Measurements from ENCODE around the gene ANO1.
A peak's percentile ranks its signal among the peaks of the same experiment; 100 is the strongest.
"Not testable (repeated sequence)": the region's sequence is repeated elsewhere in the genome, so short reads cannot be mapped to it uniquely, and the experiment has no call there.

Gene ANO1

DNA sequence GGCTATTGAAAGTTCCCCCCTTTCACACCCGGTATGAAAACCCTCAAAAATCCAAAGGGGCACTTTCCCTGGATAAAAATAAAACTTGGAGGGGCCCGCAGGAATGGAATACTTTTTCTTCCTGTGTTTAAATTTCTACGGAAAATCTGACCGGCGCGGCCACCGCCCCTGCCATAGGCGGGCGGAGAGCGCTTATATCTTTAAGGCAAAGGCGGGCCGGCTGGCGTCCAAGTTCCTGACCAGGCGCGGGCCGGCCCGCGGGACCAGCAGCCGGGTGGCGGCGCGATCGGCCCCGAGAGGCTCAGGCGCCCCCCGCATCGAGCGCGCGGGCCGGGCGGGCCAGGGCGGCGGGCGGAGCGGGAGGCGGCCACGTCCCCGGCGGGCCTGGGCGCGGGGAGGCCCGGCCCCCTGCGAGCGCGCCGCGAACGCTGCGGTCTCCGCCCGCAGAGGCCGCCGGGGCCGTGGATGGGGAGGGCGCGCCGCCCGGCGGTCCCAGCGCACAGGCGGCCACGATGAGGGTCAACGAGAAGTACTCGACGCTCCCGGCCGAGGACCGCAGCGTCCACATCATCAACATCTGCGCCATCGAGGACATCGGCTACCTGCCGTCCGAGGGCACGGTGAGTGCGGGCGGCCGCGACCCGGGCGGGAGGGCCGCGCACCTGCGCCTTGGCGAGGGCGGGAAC is at the start of gene ANO1:
Gene ANO1 (plus strand): TSS at position 223 of the 686 bp plus-strand sequence. CDS start 290 bp downstream, at position 513.
- peak; percentile 69 for DNase-seq

DNA sequence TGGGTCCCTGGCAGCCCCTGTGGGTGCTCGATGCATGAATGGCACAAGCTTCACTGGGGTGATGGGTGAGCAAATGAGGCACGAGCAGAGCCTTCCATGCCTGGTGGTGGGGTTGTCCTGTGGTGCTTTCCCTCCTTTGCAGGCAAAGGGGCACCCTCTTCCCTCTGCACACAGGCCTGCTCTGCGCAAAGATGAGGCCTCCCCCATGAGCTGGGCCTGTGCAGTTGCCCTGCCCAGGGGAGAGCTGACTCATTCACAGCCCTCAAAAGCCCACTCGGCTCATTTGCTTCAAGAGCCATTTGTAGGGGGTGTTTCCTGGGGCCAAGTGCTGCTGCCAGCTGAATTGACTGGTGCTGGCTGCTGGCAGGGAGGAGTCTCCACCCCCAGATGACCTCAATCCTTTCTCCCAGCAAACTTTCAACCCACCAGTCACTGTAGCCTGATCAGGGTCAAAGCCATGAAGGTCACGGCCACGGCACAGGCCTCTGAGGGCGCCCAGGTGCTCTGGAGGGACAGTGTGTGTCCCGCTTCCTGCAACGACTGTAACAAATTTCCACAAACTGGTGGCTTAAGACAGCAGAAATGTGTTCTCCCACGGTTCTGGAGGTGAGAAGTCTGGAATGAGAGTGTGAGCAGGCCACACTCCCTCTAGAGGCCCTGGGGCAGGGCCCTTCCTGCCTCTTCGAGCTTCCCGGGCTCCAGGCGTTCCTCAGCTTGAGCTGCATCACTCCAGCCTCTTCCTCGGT is 48.8 kb upstream of the ANO1 start:
- peak; percentile 24 for DNase-seq

DNA sequence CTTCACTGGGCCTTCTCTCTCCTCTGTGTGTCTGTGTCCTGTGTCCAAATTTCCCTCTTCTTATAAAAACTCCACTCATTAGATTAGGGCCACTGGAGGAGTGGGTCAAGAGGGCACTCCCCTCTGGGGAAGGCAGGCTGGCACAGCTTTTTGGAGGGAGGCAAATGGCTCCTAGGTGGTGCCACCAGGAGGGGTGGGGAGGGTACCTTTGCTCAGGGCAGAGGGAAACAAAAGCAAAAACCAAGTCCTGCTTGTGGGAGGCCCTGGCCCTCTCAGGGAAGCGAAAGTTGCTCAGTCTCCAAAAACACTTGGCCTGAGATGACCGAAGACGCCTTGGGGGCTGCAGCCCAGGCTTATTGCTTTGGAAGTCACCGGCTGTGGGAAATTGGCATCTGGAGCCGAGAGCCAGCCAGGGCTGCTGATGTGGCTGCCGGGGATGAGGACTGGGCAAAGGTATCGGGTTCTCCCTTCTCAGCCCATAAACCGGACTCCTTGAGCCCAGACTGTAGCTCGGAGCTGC is 48.2 kb upstream of the ANO1 start:
- peak; percentile 56 for DNase-seq

DNA sequence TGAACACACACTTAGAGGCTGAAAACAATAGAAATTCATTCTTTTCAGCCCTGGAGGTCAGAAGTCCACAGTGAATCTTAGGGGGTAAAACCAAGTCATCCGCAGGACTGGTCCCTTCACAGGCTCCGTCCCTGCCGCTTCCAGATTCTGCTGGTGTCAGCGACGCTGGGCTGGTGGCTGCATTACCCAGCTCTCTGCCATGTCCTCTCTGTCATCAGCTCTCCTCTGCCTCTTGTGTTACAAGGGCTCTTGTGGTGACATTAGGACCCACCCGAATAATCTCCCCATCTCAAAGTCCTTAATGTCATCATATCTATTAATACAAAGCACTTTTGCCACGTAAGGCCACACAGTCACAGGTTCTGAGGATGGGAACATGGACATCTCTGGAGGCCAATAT is 47.7 kb upstream of the ANO1 start:
- DNase-seq = no peak

DNA sequence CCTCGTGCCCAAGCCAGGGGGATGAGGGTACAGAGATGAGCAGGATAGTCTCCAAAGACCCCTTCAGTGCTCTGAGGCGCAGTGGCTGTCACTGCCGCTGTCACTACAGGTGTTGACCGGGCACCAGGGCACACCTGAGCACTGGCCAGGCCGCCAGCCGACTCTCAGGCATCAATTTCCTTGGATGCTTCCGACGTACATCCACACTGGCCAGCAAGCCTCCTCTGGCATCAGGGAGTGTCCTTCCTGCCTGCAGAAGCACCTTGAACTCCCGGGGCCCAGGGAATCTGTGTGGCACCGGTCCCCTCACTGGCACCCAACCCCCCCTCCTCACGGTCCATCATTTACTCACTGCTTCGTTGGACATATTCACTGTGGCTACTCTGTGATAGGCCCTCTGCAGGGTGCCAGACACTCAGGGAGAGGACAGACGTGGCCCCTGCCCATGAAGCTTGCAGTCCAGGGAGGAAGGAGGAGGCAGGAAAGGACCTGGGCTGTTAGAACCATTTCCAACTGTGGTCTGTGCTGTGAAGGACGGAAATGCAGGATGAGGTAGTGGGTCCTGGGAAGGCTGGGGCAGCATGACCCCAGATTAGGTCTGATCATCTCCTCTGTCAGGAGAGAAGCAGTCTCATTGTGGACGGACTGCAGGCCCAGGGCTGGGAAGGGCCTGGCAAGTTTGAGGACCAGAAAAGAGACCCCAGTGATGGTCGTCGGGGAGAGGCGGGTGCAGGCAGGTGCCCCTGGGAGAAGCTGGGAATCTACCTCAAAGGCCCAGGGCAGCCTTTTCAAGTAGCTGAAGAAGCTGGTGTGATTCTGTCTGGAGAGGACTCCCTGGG is 46.3 kb upstream of the ANO1 start:
- no peak for DNase-seq

DNA sequence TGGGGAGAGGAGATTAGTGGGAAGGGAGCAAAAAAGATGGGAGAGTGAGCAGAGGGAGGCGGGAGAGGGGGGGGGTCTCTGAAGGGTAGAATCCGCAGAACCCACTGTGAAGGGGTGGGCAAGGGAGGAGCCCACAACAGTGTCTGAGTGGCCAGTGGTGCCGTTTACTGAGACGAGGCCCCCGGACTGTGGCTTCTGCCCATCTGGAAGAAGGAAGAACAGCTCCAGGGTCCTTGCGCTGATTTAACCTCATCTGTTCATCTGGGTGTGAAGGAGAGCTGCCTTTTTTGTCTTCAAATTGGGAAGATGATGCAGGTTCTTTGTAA is 45.7 kb upstream of the ANO1 start:
- no peak for DNase-seq

DNA sequence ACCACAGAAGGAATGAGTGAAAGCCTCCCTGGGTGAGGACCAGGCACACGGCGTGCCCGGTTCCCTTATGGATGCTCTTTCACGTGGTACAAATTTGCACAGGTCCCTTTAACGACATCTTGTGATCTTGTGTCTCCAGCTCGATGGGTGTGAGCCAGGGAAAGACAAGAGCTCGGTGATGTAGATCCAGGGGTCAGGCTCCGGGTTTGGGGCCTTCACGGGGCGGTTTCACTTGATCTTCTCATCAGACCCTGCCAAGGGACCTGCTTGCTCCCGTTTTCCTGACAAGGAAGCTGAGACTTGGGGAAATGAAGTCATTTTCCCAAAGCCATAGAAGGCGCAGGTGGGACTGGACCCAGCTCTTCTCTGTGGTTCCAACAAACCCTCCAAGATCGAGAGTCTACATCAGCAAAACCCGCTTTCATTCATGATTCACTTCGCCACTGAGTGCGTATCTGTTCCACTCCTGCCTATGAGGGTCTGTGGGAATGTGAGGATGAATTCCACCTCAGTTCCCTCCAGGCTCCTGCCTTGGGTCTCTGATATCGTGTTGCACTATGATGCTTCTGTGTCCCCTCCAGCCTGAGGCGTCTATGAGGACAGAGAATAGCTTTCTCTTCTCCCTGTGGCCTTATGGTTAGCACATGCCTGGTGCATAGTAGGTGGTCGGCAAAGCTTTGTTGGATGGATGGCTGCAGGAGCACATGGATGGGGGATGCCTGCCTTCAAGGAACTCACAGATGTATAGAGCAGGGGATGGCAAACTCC is 45.0 kb upstream of the ANO1 start:
- DNase-seq = no peak

DNA sequence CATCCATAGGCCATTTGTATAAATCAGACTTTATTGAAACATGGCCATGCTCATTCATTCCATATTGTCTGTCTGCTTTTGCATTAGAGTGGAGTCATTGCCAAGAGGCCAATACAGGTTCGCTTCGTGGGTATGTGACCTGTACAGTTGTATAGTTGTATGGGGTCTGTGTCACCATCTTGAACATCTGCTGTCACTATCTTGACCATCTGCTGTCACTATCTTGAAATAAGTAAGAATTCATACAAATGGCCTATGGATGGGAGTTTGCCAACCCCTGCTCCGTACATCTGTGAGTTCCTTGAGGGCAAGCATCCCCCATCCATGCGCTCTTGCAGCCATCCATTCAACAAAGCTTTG is 44.4 kb upstream of the ANO1 start:
- no peak for DNase-seq

DNA sequence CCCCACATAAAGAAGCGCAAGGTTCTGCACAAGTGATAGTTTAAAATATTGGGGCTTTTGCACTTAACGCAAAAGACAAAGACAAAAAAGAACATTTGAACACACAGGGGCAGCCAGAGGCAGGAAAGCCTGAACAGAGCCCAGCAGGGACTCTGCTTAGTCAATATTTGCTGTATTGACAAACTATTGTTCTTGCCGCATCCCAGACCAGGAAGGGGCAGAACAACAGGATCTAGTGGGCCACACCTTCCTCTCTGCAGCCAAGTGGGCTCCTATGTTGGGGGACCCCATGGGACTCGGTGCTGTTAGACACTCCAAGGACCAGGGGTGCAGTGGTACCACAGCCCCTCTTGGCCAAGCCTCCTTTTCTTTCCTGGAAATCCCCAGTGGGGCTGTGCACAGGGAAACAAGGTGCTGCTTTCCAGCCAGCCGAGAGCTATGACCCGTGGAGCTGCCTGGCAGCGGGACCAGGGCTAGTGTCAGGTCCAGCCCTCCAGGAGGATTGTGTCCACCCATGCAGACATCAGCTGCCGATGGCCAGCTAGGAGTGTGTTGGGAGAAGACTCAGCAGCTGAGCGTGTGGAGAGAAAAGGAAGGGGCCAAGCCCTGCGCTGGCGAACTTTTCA is 43.3 kb upstream of the ANO1 start:
- no peak for DNase-seq

DNA sequence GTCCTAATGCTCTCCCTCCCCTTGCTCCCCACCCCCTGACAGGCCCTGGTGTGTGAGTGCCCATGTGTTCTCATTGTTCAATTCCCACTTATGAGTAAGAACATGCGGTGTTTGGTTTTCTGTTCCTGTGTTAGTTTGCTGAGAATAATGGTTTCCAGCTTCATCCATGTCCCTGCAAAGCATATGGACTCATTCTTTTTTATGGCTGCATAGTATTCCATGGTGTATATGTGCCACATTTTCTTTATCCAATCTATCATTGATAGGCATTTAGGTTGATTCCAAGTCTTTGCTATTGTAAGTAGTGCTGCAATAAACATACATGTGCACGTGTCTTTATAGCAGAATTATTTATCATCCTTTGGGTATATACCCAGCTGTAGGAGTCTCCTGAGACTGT is 42.5 kb upstream of the ANO1 start:
- DNase-seq = not testable (repeated sequence)

DNA sequence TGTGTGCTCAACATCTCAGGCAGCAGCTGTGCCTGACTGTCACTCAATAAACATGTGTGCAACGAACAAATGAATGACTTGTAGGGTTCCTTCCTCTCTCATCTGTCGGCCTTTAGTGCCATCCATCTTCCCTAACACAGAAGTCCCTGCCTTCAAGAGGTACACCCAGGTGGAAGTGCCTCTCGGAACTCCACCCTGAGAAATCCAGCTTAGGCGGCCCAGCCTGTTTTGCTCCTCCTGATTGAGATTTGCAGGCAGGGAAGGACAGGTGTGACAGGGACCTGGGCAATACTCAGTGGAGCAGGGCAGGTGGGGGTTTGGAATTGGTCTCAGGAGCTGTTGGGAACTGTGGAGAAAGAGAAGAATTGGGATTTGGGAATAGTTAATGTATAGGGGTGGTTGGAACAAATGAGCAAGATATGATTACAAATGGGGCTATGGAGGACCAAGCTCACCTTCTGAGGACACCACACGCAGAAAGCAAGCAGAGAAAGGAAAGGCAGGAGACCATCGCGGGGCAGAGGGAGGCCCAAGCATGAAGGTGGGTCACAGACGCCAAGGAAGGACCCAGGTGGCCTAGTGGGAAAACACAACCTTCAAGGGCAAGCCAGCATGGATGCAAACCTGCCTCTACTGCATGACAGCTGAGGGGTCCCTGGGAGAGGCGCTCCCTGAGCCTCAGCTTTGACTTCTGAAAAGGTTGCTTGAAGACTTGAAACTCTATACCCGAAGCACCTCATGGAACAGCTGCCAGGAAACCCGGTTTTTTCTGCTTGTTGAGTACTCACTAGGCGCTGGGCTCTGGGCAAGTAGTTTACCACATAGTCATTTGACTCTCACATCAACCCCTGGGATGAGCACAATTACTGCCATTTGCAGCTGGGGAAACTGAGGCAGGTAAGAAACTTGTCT is 40.9 kb upstream of the ANO1 start:
- DNase-seq = no peak

DNA sequence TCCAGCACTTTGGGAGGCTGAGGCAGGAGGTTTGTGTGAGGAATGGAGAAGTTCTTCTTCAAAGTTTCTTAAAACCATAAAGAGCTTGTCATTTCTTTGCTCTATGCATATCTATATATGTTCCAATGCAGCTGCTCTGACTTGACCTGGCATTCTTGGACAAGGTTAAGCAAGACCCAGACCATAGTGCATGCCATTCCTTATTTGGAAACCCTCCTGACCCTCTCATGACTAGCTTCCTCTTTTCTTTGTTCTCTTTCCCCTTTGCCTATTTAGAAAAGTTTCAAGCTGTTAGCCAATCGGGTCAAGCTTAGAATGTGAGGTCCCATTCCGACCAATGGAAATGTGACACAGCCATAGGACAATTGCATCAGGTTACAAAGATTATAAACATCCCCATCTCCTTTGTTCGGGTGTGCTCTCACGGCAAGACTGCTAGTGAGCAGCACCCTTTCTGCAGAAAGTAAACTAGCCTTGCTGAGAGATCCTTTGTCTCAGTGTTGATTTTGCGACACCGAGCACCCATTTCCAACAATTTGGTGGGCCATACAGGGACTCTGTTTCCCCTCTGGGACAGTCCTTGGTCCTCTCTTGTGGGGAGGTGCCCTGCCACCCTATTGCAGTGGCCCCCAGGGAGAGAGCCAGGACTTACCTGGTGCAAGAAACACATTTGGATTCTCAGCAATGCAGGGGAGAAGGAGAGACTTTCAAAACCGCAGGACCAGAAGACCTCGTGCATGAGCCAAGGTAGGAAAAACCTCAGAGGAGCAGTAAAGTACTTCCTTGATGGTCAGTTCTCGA is 39.9 kb upstream of the ANO1 start:
- DNase-seq = no peak

DNA sequence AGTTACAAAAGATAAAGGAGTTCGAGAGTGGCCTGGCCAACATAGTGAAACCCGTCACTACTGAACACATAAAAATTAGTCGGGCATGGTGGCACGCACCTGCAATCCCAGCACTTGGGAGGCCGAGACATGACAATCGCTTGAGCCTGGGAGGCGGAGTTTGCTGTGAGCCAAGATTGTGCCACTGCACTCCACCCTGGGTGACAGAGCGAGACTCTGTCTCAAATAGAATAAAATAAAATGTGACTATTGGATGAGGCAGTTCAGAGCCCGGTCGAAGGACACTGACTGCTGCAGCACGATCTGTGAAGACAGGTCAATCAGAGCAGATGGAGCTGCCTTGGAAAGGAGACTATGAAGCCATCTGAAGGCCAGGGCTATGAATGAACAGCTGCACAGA is 37.7 kb upstream of the ANO1 start:
- peak; percentile 30 for DNase-seq

DNA sequence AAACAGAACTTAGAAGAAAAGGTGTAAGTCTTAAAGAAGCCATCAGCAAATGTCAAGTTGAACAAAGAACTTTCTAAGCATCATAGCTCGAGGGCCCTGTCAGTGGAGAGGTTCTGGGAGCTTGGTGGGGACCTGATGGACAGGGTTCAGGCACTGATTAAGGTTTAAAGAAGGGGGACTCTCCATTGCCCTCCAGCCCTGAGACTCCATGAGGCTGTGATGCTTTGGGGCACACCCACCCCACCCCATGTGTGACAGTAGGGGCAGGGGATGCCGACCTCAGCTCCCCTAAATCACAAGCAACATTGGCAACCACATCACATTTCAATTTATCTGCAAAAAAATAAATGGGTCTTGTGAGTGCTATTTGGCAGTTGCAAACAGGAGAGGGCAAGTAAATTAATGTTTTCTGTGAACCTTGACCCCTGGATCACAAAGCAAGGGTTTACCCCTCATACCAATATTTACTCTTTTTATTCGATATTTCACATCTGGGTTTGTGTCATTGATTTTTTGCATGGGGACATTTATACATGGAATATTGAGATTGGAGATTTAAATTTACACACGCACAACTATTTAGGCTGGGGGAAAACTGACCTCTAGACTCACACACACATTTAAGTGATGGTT is 37.1 kb upstream of the ANO1 start:
- no peak for DNase-seq

DNA sequence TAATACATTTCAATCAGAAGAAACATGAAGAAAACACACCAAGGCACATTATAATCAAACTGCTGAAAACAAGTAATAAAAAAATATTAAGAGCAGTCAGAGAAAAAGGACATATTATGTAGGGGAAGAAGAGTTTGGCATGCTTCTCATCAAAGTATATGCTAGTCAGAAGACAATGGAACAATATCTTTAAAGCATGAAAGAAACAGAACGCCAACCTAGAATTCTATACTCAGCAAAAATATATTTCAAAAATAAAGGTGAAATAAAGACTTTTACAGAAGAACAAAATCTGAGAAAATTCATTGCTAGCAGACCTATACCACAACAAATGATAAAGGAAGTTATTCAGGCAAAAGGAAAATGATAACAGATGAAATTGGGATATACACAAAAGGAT is 34.6 kb upstream of the ANO1 start:
- no peak for DNase-seq

DNA sequence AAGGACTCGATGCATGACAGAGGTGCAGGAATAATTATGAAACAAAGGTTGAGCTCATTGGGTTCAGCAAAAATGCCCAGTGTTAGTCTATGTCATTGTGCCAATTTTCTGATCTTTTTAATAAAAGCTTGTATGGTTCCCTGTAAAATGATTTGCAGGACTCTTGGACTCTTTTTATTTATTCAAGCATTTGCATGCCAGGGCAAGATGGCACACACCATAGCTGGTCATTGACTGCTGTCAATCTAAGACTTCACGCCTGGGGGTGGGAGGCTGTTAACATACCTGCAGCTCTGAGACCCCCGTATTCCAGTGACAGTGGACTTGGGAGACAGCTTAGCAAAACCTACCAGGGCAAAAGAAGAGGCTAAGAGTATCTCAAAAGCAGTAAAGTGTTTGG is 32.0 kb upstream of the ANO1 start:
- DNase-seq = no peak

DNA sequence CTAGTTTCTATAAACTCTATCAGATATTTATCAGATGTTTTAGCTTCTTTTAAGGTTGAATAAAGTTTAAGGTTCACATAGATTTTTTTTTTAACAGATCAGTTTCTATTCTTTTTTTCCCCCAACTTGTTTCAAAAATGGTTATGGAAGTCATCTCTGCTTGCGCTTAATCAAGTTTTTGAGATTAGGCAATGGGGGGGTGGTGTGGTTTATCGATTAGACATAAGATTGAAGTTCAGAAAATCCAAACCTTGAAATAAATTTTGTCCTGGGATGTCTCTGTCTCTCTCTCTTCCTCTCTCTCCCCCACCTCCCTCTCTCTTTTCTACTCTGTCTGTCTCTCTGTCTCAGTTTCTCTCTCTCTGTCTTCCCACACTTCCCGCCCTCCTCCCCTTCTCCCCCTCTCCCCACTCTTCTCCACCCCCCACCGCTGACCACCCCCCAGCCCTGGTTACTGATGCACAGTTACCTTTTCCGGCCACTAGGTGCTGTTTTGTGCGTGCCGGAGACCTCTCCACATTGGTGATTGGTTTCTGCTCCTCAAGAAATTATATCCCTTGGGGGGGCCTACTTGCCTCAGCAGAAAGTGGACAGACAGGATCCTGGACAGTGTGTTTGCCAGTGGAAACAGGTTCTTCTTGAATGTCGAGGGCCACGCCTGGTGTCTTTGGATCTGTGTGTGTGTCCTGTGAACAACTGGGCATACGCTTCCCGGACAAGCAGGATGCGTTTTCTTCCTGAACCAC is 29.7 kb upstream of the ANO1 start:
- DNase-seq = no peak

DNA sequence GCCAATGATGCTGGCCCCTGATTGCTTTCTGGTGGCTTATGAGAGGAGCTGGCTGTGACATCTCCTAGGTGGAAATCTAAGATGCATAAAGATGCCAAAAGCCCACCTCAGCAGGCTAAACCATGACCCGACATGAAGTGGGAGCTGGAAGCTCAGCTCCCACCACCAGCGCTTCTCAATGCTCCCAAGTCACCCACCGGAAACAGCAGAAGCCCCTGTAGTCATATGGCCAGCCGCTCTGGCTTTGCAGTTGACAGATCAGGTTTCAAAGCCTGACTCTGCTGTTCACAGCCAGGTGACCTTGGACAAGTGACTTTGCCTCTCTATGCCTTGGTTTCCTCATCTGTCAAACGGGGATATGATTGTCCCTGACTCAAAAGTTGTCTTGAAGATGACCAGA is 29.1 kb upstream of the ANO1 start:
- DNase-seq = no peak

DNA sequence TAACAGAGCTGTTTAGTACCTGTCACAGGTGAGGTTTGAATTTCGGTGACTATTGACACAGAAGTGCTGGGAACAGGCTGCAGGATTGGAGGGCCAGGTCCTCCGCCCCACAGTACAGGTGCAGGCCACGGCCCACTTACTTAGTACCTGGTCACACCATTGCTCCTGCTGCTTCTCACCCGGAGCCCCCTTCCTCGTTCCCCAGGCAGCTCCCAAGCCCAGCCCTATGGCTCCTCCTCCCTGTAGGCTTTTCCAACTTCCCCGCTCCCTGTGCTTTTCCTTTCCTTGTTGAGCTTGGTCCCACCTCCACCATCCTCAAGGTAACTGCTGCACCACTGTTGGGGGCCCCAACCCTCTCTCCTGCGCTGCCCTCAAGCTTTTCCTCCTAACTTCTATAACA is 27.9 kb upstream of the ANO1 start:
- DNase-seq = no peak

All from right forelimb (tissue), 1 donor.